ENCODE measurements around the gene DCTPP1. TPM values are rescaled to one million over a fixed set of nuclear protein-coding genes. Genes with fewer than 3 reads are reported as not detected.
A peak's percentile ranks its signal among the peaks of the same experiment; 100 is the strongest.

Gene DCTPP1
- total and polyA plus RNA-seq, 9 of the 15 experiments (the other 6 are each of a cell fraction or from before 2014, with no cell fraction given): 45.0 to 132 (median 80.6) TPM

- TF ChIP-seq ZBTB40 (IDR thresholded peaks at IDR 0.05) (peak; percentile 40; the same call in 1 of the 2 replicates), ZBTB40 (CRISPR knock-in tag; IDR thresholded peaks at IDR 0.05) (no peak), ZZZ3 (IDR thresholded peaks at IDR 0.05) (no peak), ZNF431 (CRISPR knock-in tag; IDR thresholded peaks at IDR 0.05) (no peak), SMARCA5 (IDR thresholded peaks at IDR 0.05) (0 out of 2 replicates have a peak, but pooled peaks have one; percentile 46), ZNF24 (IDR thresholded peaks at IDR 0.05) (no peak), POLR2B (IDR thresholded peaks at IDR 0.05; ENCODE audit: low read depth, partially characterized antibody) (peak; percentile 5), SMAD3 (CRISPR knock-in tag; conservative IDR thresholded peaks at IDR 0.05) (no peak), CREB1 (IDR thresholded peaks at IDR 0.05) (no peak), CREB1 (CRISPR knock-in tag; IDR thresholded peaks at IDR 0.05) (0 out of 2 replicates have a peak, but pooled peaks have one; percentile 31), USF1 (CRISPR knock-in tag; IDR thresholded peaks at IDR 0.05) (no peak), MAZ (CRISPR knock-in tag; conservative IDR thresholded peaks at IDR 0.05 in 1 of 2, IDR thresholded peaks at IDR 0.05 in 1 of 2) (0 out of 4 replicates have a peak, but pooled peaks of 1 of the 2 experiments have one; percentile 12), SP1 (CRISPR knock-in tag; IDR thresholded peaks at IDR 0.05) (no peak), SMARCA4 (IDR thresholded peaks at IDR 0.05) (peak; percentile 58; the same call in 1 of the 2 replicates), ESRRA (IDR thresholded peaks at IDR 0.05; ENCODE audit: borderline replicate concordance, low read depth) (0 out of 2 replicates have a peak, but pooled peaks have one; percentile 5), KDM1A (IDR thresholded peaks at IDR 0.05) (peak; percentile 62 to 87; a peak in 3 of 4 replicates), ZNF75A (CRISPR knock-in tag; IDR thresholded peaks at IDR 0.05) (no peak), ZNF551 (CRISPR knock-in tag; IDR thresholded peaks at IDR 0.05) (no peak), ZNF224 (CRISPR knock-in tag; IDR thresholded peaks at IDR 0.05) (no peak), FOXM1 (IDR thresholded peaks at IDR 0.05; ENCODE audit: low read depth) (no peak), FOXM1 (CRISPR knock-in tag; IDR thresholded peaks at IDR 0.05; ENCODE audit: low read depth) (no peak), EGR1 (conservative IDR thresholded peaks at IDR 0.05) (no peak)
Measured at GRCh38 chr16:30406795-30407101, 23.1 kb downstream of the DCTPP1 start (continued).

All from K562 (cell line).